Astrocyte of the hippocampus (primary cell): Measurements from ENCODE around the gene EXD2.
A peak's percentile ranks its signal among the peaks of the same experiment; 100 is the strongest.
"Not testable (repeated sequence)": the region's sequence is repeated elsewhere in the genome, so short reads cannot be mapped to it uniquely, and the experiment has no call there.

Experiments
- DNase-seq: peaks from one replicate; pipeline ENCODE4 v3.0.0; 2011; ENCODE audit warnings: low read depth, low spot score

Gene EXD2

GRCh38 chr14:69191340-69192111 lies at the start of gene EXD2:
Gene EXD2 (plus strand): TSS chr14:69191498. CDS start chr14:69209471, 17,973 bp downstream.
- peak; percentile 92 for DNase-seq

- DNase-seq: no peak
Measured at GRCh38 chr14:69141550-69141949, 49.7 kb upstream of the EXD2 start.

- DNase-seq: no peak
Measured at GRCh38 chr14:69142101-69142500, 49.2 kb upstream of the EXD2 start.

GRCh38 chr14:69149461-69150244 lies 41.6 kb upstream of the EXD2 start:
- DNase-seq: no peak

- peak; percentile 90 for DNase-seq
Measured at GRCh38 chr14:69151458-69152180, 39.7 kb upstream of the EXD2 start.

- DNase-seq: peak; percentile 63
Measured at GRCh38 chr14:69152181-69152901, 39.0 kb upstream of the EXD2 start.

GRCh38 chr14:69152902-69153151 lies 38.5 kb upstream of the EXD2 start, which contains the start of gene DCAF5:
Gene DCAF5 (minus strand): TSS chr14:69153119. CDS start chr14:69152978, 141 bp downstream.
- DNase-seq: no peak

GRCh38 chr14:69153152-69153872 lies 38.0 kb upstream of the EXD2 start:
- peak; percentile 97 for DNase-seq

- DNase-seq: no peak
Measured at GRCh38 chr14:69153873-69154270, 37.4 kb upstream of the EXD2 start.

GRCh38 chr14:69154779-69155178 lies 36.5 kb upstream of the EXD2 start:
- DNase-seq: peak; percentile 49

- DNase-seq: no peak
Measured at GRCh38 chr14:69156224-69156623, 35.1 kb upstream of the EXD2 start.

GRCh38 chr14:69161590-69161989 lies 29.7 kb upstream of the EXD2 start:
- no peak for DNase-seq

- not testable (repeated sequence) for DNase-seq
Measured at GRCh38 chr14:69165787-69166186, 25.5 kb upstream of the EXD2 start.

- no peak for DNase-seq
Measured at GRCh38 chr14:69170839-69171238, 20.5 kb upstream of the EXD2 start.

- DNase-seq: no peak
Measured at GRCh38 chr14:69171569-69171968, 19.7 kb upstream of the EXD2 start.

- no peak for DNase-seq
Measured at GRCh38 chr14:69175130-69175529, 16.2 kb upstream of the EXD2 start.

- DNase-seq: no peak
Measured at GRCh38 chr14:69181491-69181890, 9.8 kb upstream of the EXD2 start.

- not testable (repeated sequence) for DNase-seq
Measured at GRCh38 chr14:69182580-69182979, 8.7 kb upstream of the EXD2 start.

GRCh38 chr14:69183735-69184134 lies 7.6 kb upstream of the EXD2 start:
- no peak for DNase-seq

GRCh38 chr14:69190191-69190590 lies 1.1 kb upstream of the EXD2 start:
- peak; percentile 25 for DNase-seq

- DNase-seq: no peak
Measured at GRCh38 chr14:69193721-69194120, 2.4 kb downstream of the EXD2 start.
